Heart left ventricle (tissue), 13 donors: ENCODE results near the gene KCNH6.

Experiments used
- POLR2A ChIP-seq, 2 donors: fragments of 450-650 bp; IDR thresholded peaks; one replicate each; pipeline ENCODE4 v1.6.1; 2017; ENCODE audit warnings: antibody characterized with exemption in 2 of 2, mild to moderate bottlenecking in 2 of 2, moderate library complexity in 2 of 2
- TF ChIP-seq, protein P1 (sequence below), 12 donors: fragments of 200-600 bp; sonication (generic) in 4 of 12; IDR thresholded peaks; one replicate each; pipeline versions ENCODE4 v1.5.0 to v1.8.0; 2018 to 2022; ENCODE audit warnings: antibody characterized with exemption in 12 of 12, mild to moderate bottlenecking in 5 of 12
- donor health status: ischemic (EF 13 %, LVEDD 7.1; RV severe dilation, severe dysfunction).
- donor health status: DM: no; HTN: yes; CAD: no.
- donor health status: DM: no; HTN: no; CAD: no.
- donor health status: ischemic (EF 25% LVEDD 6.9; RV normal size, moderate dysfunction).
- donor health status: ischemic (EF 25% LVEDD 5.7; RV mildly dilated, moderate dysfunction).
- donor health status: ischemic (EF 35%, LVEDD 5.7; RV mildly dilated, moderate dysfunction).
- donor health status: nonischemic (EF 11% LVEDD 7.7; RV severe dilation, severe dysfunction).
- donor health status: DM: yes; HTN: yes; CAD: no.
- donor health status: PGD.
- donor health status: ischemic (EF 29% LVEDD 5.4; RV normal size, mild dysfunction).
- donor health status: nonischemic (EF 23%, LVEDD 6.1; RV moderate dilation, normal function).

DNA sequence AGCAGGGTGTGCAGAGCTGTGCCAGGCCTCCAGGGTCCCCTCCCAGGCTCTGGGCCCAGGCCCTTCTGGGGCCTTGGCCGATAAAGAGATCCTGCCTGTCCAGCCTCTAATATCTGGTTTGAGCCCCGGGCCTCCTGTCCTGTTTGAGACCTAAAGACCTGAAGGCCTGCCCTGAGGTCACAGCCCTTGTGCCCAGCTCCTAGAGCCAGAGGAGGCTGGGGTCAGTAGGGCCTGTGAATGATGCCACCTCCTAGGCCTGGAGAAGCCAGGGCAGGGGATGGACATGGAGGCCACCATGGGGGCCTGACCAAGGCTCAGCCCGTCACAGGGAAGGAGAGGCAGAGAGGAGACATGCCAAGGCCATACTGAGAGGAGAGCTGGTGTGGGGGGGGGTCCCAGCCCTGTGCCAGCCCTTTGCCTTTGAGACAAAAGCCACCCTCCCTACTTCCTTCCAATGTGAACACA, 7.4 kb downstream of the KCNH6 start:
- TF ChIP-seq, protein P1, sequence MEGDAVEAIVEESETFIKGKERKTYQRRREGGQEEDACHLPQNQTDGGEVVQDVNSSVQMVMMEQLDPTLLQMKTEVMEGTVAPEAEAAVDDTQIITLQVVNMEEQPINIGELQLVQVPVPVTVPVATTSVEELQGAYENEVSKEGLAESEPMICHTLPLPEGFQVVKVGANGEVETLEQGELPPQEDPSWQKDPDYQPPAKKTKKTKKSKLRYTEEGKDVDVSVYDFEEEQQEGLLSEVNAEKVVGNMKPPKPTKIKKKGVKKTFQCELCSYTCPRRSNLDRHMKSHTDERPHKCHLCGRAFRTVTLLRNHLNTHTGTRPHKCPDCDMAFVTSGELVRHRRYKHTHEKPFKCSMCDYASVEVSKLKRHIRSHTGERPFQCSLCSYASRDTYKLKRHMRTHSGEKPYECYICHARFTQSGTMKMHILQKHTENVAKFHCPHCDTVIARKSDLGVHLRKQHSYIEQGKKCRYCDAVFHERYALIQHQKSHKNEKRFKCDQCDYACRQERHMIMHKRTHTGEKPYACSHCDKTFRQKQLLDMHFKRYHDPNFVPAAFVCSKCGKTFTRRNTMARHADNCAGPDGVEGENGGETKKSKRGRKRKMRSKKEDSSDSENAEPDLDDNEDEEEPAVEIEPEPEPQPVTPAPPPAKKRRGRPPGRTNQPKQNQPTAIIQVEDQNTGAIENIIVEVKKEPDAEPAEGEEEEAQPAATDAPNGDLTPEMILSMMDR (IDR thresholded peaks at IDR 0.05) = no peak
- TF ChIP-seq POLR2A (IDR thresholded peaks at IDR 0.05) = no peak
